Omental fat pad (tissue), 4 donors: ENCODE measurements around the gene EFNA4. TPM values are rescaled to one million over a fixed set of nuclear protein-coding genes. Genes with fewer than 3 reads are reported as not detected.

Experiments used
- ATAC-seq: fragments of 150-250 bp; one replicate; pipeline ENCODE4 v1.9.1; 2016; ENCODE audit warnings: mild to moderate bottlenecking, moderate library complexity; ENCODE audit not compliant: low FRiP score
- DNase-seq: peaks from one replicate; pipeline ENCODE4 v3.0.0-alpha.2; 2019; ENCODE audit warnings: low spot score
- total RNA-seq, 4 donors: library from RNA; depleted of rRNA; stranded (reverse); fragments of >200 nt; gene quantifications; one replicate each; pipeline ENCODE4 v1.1.0, GENCODE V29; 2016
- TF ChIP-seq, protein P1 (sequence below), 3 donors: fragments of 450-650 bp; IDR thresholded peaks; one replicate each; pipeline ENCODE4 v1.5.1; 2016 to 2017; ENCODE audit warnings: antibody characterized with exemption in 3 of 3, mild to moderate bottlenecking in 3 of 3, moderate library complexity in 2 of 3

Gene EFNA4
- total RNA-seq, 4 donors from 2014 or later, result 1.7 to 5.0 (median 4.4) TPM

- no peak for ATAC-seq
- no peak for DNase-seq
- TF ChIP-seq, protein P1, sequence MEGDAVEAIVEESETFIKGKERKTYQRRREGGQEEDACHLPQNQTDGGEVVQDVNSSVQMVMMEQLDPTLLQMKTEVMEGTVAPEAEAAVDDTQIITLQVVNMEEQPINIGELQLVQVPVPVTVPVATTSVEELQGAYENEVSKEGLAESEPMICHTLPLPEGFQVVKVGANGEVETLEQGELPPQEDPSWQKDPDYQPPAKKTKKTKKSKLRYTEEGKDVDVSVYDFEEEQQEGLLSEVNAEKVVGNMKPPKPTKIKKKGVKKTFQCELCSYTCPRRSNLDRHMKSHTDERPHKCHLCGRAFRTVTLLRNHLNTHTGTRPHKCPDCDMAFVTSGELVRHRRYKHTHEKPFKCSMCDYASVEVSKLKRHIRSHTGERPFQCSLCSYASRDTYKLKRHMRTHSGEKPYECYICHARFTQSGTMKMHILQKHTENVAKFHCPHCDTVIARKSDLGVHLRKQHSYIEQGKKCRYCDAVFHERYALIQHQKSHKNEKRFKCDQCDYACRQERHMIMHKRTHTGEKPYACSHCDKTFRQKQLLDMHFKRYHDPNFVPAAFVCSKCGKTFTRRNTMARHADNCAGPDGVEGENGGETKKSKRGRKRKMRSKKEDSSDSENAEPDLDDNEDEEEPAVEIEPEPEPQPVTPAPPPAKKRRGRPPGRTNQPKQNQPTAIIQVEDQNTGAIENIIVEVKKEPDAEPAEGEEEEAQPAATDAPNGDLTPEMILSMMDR (IDR thresholded peaks at IDR 0.05), result no peak
Observed at GRCh38 chr1:155018617-155019348, 44.8 kb upstream of the EFNA4 start.

- ATAC-seq, result no peak
- TF ChIP-seq, protein P1 (IDR thresholded peaks at IDR 0.05), result no peak
- DNase-seq, result no peak
Observed at GRCh38 chr1:155019377-155020245, 43.9 kb upstream of the EFNA4 start.

DNA sequence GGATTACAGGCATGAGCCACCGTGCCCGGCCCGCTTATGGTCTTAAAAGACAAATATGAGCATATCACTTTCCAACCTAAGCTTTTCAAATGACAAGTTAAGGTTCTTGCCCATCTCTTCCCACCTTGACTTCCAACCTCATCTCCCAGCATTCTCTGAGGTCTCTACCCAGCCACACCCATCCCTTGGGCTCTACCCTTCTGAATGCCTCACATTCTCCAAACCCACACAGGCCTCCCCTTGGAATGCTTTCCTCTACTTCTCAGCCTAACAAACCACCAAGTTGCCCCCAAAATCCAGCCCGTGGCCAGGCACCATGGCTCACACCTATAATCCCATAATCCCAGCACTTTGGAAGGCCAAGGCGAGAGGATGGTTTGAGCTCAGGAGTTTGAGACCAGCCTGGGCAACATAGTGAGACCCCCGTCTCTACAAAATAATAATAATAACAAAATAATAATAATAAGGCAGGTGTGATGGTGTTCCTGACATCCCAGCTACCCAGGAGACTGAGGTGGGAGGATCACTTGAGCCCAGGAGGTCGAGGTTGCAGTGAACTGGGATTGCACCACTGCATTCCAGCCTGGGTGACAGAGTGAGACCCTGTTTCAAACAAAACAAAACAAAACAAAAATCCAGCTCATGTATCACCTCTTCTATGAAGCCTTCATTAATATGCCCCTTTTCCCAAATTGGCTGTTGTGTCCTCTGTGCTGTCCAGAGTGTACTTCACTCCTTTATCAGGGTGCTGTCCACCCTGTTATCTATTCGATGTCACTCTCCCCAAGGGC lies 41.2 kb upstream of the EFNA4 start:
- no peak for DNase-seq
- no peak for ATAC-seq
- TF ChIP-seq, protein P1 (IDR thresholded peaks at IDR 0.05), result no peak

GRCh38 chr1:155022927-155023236 lies 40.7 kb upstream of the EFNA4 start:
- DNase-seq (no peak), ATAC-seq (no peak)
- TF ChIP-seq, protein P1 (IDR thresholded peaks at IDR 0.05), result no peak

- TF ChIP-seq, protein P1 (IDR thresholded peaks at IDR 0.05), result no peak
Observed at GRCh38 chr1:155023627-155024026, 39.9 kb upstream of the EFNA4 start.

GRCh38 chr1:155024315-155024714 lies 39.2 kb upstream of the EFNA4 start:
- TF ChIP-seq, protein P1 (IDR thresholded peaks at IDR 0.05), result no peak

More at GRCh38 chr1:155023627-155024026, 39.9 kb upstream of the EFNA4 start:
- DNase-seq (no peak), ATAC-seq (no peak)

More at GRCh38 chr1:155024315-155024714, 39.2 kb upstream of the EFNA4 start:
- no peak for DNase-seq
- no peak for ATAC-seq
